HG02938 (cell line): Measurements from ENCODE around the gene ATP6V1F.

Experiments used
- ATAC-seq: cut with Tn5 transposase; IDR thresholded peaks from one replicate; pipeline ENCODE4 v1.9.1; 2021; ENCODE audit warnings: mild to moderate bottlenecking, moderate library complexity; ENCODE audit not compliant: unreplicated experiment

ATP6V1F gene

DNA sequence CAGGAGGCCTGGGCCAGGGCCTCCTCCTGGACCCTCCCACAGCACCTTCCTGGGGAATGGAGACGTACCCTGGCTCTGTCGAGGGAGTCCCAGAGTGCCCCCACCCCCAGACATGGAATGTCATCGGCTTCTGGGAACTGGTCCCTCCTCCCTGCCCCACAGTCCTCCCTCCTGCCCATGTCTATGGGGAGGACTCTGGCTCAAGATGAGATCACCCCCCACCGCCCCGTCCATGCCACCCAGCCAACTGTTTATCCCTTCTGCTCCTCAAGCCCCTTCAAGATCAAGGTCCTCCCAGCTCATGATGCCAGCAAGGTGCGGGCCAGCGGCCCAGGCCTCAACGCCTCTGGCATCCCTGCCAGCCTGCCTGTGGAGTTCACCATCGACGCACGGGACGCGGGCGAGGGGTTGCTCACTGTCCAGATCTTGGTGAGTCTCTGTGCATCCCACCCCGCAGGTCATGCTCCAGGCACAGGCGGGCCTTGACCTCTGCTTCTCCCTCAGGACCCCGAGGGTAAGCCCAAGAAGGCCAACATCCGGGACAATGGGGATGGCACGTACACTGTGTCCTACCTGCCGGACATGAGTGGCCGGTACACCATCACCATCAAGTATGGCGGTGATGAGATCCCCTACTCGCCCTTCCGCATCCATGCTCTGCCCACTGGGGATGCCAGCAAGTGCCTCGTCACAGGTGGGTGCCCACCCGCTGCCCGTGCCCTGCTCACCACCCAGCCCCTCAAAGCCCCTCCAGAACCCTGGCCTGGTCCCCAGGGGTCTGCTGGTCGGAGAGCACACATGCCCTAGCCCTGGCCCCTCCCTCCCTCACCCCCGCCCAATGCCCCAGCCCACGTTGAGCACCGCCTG lies 14.1 kb upstream of the ATP6V1F start:
- ATAC-seq: no peak

DNA sequence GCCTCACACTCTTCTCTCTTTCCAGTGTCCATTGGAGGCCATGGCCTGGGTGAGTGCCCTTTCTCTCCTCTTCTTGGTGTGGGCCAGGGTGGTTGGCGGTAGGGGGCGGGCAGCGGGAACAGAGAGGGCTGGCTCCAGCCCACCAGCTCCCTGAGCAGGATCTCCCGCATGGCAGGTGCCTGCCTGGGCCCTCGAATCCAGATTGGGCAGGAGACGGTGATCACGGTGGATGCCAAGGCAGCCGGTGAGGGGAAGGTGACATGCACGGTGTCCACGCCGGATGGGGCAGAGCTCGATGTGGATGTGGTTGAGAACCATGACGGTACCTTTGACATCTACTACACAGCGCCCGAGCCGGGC lies 13.5 kb upstream of the ATP6V1F start:
- ATAC-seq: no peak

DNA sequence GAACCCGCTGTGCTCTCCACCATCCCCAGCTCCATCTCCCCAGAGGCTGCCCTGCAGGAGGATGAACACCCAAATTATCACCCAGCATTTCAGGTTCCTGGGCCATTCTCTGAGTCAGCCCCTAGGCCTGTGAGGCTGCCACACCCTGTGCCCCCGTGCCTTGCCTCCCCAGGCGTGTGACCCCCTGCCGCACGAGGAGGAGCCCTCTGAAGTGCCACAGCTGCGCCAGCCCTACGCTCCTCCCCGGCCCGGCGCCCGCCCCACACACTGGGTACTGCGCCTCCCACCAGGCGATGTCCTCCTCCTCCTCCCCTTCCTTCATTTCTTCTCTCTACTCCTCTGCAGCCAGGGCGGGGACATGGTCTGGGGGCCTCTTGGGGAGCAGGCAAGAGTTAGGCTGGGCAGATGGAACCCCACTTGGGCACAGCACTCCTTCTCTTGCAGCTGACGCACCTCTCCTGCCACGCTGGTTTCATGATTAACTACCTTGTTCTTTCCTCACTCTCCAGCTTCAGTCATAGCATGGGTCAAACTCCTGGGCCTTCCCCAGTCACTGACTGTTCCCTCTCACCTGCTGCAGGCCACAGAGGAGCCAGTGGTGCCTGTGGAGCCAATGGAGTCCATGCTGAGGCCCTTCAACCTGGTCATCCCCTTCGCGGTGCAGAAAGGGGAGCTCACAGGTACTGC lies 12.7 kb upstream of the ATP6V1F start:
- ATAC-seq: no peak

- ATAC-seq: no peak
Measured at GRCh38 chr7:128852537-128853254, 10.0 kb upstream of the ATP6V1F start.

DNA sequence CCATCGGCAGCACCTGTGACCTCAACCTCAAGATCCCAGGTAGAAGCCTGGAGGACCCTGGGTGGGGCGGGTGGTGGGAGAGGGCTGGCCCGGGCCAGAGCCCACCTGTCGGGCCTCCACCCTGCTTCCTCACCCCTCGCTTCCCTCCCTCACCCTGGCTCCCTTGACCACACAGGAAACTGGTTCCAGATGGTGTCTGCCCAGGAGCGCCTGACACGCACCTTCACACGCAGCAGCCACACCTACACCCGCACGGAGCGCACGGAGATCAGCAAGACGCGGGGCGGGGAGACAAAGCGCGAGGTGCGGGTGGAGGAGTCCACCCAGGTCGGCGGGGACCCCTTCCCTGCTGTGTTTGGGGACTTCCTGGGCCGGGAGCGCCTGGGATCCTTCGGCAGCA lies 8.9 kb upstream of the ATP6V1F start:
- no peak for ATAC-seq

- ATAC-seq: no peak
Measured at GRCh38 chr7:128854396-128854795, 8.3 kb upstream of the ATP6V1F start.

- no peak for ATAC-seq
Measured at GRCh38 chr7:128855559-128855958, 7.1 kb upstream of the ATP6V1F start.

DNA sequence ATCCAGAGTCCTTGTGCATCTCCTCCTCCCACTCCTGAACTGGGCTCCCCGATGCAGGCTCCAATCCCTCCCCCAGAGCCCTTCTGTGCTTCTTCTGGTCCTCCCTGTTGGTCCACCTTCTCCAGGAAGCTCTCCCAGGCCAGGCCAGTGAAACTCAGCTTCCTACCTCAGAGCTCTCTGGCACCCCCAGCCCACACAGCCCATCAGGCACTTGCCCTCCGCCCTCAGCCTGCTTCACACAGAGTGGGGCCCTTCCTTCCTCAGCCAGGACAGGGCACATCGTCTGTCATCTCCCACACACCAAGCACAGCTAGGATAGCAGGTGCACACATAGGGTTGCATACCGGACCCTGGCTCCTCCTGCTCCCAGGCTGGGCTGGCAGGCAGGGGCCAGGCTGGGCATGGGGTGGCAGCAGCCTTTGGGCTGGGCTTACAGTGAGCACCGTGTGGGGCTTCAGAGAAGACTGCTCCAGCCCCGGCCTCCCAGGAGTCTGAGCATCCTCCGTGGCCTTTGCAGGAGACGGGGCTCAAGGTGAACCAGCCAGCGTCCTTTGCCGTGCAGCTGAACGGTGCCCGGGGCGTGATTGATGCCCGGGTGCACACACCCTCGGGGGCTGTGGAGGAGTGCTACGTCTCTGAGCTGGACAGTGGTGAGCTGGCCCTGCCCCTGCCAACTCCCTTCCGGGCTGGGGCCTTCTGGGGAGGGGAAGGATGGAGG lies 6.5 kb upstream of the ATP6V1F start:
- no peak for ATAC-seq

GRCh38 chr7:128858380-128859231 lies 4.0 kb upstream of the ATP6V1F start:
- ATAC-seq: no peak

- no peak for ATAC-seq
Measured at GRCh38 chr7:128859232-128860157, 3.2 kb upstream of the ATP6V1F start.

DNA sequence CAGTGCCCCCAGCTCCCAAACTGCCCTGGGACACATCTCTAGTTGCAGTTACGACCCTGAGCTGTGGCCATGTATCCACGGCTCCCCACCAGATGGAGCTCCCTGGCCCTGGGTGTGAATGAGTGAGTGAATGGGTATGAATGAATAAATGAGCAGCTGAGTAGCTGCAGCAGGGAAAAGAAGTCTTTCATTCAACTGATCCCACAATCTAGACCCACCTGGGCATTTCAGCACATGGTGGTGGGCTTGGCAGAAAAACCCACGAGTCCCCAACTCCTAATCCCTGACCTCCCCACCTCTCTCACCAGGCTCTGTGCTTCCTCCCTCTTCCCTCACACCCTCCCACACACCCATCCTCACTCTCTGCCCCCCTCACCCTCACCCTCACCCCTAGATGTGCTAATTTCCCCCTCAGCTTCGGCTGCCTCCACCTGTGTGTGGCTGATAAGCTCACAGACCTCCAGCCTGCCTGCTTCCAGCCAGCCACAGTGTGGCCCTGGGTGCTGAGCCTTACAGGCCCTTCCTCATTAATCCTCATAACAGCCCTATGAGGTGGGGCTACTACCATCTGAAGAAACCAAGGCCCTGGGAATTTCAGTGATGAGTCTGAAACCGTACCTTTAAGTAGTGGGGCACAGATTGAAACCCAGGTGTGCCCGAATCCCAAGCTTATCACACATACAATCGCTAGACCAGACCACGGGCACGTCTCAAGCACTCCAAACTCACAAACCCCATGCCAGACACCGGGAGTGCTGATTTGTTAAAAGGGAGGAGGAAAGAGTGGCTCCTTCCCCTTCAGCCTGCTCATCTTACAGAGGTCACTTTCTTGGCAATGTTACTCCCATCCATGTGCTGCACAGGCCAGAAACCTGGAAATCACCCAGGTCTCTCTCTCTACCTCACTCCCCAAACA lies 2.2 kb upstream of the ATP6V1F start:
- ATAC-seq: no peak

DNA sequence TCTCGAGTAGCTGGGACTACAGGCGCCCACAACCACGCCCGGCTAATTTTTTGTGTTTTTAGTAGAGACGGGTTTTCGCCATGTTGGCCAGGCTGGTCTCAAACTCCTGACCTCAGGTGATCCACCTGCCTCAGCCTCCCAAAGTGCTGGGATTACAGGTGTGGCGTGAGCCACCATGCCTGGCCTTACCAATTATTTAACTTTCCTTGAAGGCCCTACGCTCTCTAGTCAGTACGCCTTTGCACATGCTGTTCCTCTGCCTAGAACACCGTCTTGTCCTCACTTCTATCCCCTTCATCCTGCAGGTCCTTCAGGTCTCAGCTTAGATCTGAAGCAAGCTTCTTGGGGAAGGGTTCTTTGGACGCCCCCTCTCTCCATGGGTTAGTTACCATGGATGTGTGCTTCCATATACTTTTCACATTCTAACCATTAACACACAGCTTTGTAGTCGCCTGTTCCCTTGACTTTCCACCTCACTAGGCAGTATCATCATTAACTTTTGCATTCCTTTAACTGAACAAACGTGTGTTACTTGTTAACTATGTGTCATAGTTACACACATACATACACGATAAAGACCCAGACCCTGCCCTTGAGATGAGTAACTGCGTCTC lies 592 bp upstream of the ATP6V1F start:
- no peak for ATAC-seq

DNA sequence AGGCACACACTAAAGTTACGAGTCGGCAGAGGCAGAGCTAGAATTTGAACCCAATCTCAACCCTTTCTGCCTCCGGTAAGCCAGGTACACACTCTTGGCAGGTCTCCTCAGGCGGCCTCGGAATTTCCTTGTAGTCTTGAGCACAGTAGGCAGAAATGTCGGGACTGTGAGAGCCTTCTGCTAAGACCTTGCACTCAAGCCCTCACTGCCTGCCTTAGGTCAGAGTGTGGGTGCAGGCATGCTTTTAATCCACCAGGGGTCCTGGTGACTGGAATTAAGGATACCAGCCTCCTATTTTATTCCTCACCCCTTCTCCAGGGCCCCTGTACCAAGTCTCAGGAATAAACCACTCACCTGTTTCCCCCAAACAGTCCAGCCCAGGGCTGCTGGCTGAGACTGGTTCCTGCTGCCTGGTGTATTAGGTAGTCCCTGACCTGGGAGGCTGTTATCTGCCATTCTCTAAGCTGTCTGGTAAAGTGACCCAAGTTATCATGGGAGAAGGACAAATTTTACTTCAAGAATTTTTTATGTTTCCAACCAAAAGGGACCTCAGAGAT lies 855 bp downstream of the ATP6V1F start:
- peak; percentile 41 for ATAC-seq

DNA sequence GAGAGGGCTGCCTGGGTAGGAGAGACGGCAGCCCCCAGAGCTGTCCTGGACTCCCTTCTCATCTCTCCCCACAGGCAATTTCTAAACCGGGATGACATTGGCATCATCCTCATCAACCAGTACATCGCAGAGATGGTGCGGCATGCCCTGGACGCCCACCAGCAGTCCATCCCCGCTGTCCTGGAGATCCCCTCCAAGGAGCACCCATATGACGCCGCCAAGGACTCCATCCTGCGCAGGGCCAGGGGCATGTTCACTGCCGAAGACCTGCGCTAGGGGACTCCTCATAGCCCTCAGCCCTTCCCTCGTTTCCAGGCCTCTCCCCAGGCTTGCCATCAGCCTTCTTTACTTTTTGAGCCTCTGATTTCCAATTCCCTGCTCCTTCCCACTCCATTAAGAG lies 2.6 kb downstream of the ATP6V1F start:
- ATAC-seq: no peak

GRCh38 chr7:128865996-128866877 lies 3.6 kb downstream of the ATP6V1F start:
- no peak for ATAC-seq

GRCh38 chr7:128867241-128867640 lies 4.6 kb downstream of the ATP6V1F start:
- no peak for ATAC-seq
